Naive thymus-derived CD4-positive, alpha-beta T cell (primary cell): ENCODE data around the gene NRBF2. TPM values are rescaled to one million over a fixed set of nuclear protein-coding genes. Genes with fewer than 3 reads are reported as not detected.

Experiments used
- ATAC-seq: fragments of 150-1000 bp; cut with Tn5 transposase; 2 replicates; pipeline ENCODE4 v1.10.0; 2021; ENCODE audit warnings: mild to moderate bottlenecking, moderate library complexity
- CTCF ChIA-PET: fragments of 350-600 bp; sonication (Branson Sonifier 250); formaldehyde crosslinking; loops from one replicate; lab custom pipeline; 2021; ENCODE audit warnings: antibody characterized with exemption; lab: Charles Lee
- POLR2A ChIA-PET: fragments of 350-600 bp; sonication (Branson Sonifier 250); formaldehyde crosslinking; loops from one replicate; lab custom pipeline; 2021; ENCODE audit warnings: antibody characterized with exemption, inconsistent platforms; lab: Charles Lee
- DNase-seq, 9 donors: peaks; one replicate each; pipeline versions ENCODE4 v3.0.0 to v3.0.0-alpha.2; 2020 to 2022; ENCODE audit warnings: mixed read lengths in 1 of 9
- H3K27ac ChIP-seq: one replicate; pipeline ENCODE4 v1.7.0; 2013; ENCODE audit warnings: mild to moderate bottlenecking, low read depth, low read length, moderate library complexity
- H3K27me3 ChIP-seq, 2 donors: one replicate each; pipeline ENCODE4 v1.7.0; 2013; ENCODE audit warnings: low read length in 2 of 2, mild to moderate bottlenecking in 2 of 2, moderate library complexity in 2 of 2; ENCODE audit not compliant: control insufficient read depth in 2 of 2, insufficient read depth in 2 of 2
- H3K36me3 ChIP-seq, 3 experiments: 1 replicate in 2 of 3; 2 replicates in 1 of 3; pipeline ENCODE4 v1.7.0; 2013; ENCODE audit warnings: low read length in 3 of 3, mild to moderate bottlenecking in 3 of 3, moderate library complexity in 1 of 3; ENCODE audit not compliant: insufficient read depth in 3 of 3, control insufficient read depth in 2 of 3
- H3K4me1 ChIP-seq, 2 donors: one replicate each; pipeline ENCODE4 v1.7.0; 2013; ENCODE audit warnings: low read length in 2 of 2, mild to moderate bottlenecking in 2 of 2, moderate library complexity in 1 of 2; ENCODE audit not compliant: control insufficient read depth in 2 of 2, insufficient read depth in 2 of 2
- H3K4me3 ChIP-seq: 2 replicates; pipeline ENCODE4 v1.7.0; 2013; ENCODE audit warnings: mild to moderate bottlenecking, low read length
- H3K9me3 ChIP-seq, 3 experiments: 1 replicate in 2 of 3; 2 replicates in 1 of 3; pipeline ENCODE4 v1.7.0; 2013; ENCODE audit warnings: low read length in 3 of 3; ENCODE audit not compliant: control insufficient read depth in 2 of 3
- H3K27ac Mint-ChIP-seq, 9 donors: one replicate each; pipeline ENCODE4 v1.8.0; 2020 to 2022; ENCODE audit warnings: mixed read lengths in 9 of 9, mild to moderate bottlenecking in 8 of 9, moderate library complexity in 5 of 9, inconsistent platforms in 2 of 9
- H3K27me3 Mint-ChIP-seq, 5 donors: one replicate each; pipeline ENCODE4 v1.8.0; 2021 to 2022; ENCODE audit warnings: mixed read lengths in 5 of 5, mild to moderate bottlenecking in 1 of 5
- H3K36me3 Mint-ChIP-seq, 5 donors: one replicate each; pipeline ENCODE4 v1.8.0; 2020 to 2022; ENCODE audit warnings: mixed read lengths in 5 of 5, mild to moderate bottlenecking in 3 of 5, inconsistent platforms in 1 of 5
- H3K4me1 Mint-ChIP-seq, 7 donors: one replicate each; pipeline ENCODE4 v1.8.0; 2020 to 2022; ENCODE audit warnings: mixed read lengths in 7 of 7, mild to moderate bottlenecking in 3 of 7, inconsistent platforms in 1 of 7
- H3K4me3 Mint-ChIP-seq, 10 donors: one replicate each; pipeline ENCODE4 v1.8.0; 2020 to 2022; ENCODE audit warnings: mild to moderate bottlenecking in 10 of 10, mixed read lengths in 10 of 10, moderate library complexity in 6 of 10, inconsistent platforms in 2 of 10
- H3K9me3 Mint-ChIP-seq, 11 donors: one replicate each; pipeline ENCODE4 v1.8.0; 2020 to 2022; ENCODE audit warnings: mixed read lengths in 11 of 11, mild to moderate bottlenecking in 4 of 11, inconsistent platforms in 1 of 11, moderate library complexity in 1 of 11
- intact Hi-C, 2 donors: fragments of 100-400 bp; cut with micrococcal nuclease; formaldehyde crosslinking; loops; one replicate each; pipeline ENCODE4 v1.15.1; 2023
- polyA plus RNA-seq, 2 donors: library from polyadenylated mRNA; unstranded; fragments of 300-500 nt; fragmentation: Illumina TruSeq; gene quantifications; one replicate each; pipeline ENCODE4 v1.2.3, GENCODE V29; 2021
- total RNA-seq, 6 experiments: library from RNA in 5 of 6; stranded (reverse) in 5 of 6; gene quantifications; 1 replicate in 5 of 6; 2 replicates in 1 of 6; pipeline ENCODE4 v1.2.3 and lab custom pipeline; 2021 to 2026

Gene NRBF2
- total and polyA plus RNA-seq, 7 experiments from 2014 or later, result 14.5 to 27.0 (median 19.2) TPM

GRCh38 chr10:63116452-63117072, 16.6 kb upstream of the NRBF2 start:
- H3K4me3 Mint-ChIP-seq, result no peak overlapping the region
- no peak for DNase-seq
- no peak overlapping the region for H3K27ac Mint-ChIP-seq
- ChIA-PET CTCF (interaction anchor here (1.6 kb wide), 1 partner anchor 16 kb away, joined by 4 read pairs; no protein-coding TSS in a partner anchor), POLR2A (no interaction called here)
- H3K4me1 Mint-ChIP-seq, result no peaks in the 10 kb centered on the region
- no peaks in the 10 kb centered on the region for H3K27me3 ChIP-seq
- intact Hi-C loops, result no loop called here
- no peaks in the 10 kb centered on the region for H3K36me3 ChIP-seq
- peaks cover 0 to 12% (median 1%) of the 10 kb centered on the region in 5 donors for H3K27me3 Mint-ChIP-seq
- no peaks in the 10 kb centered on the region for H3K36me3 Mint-ChIP-seq
- H3K4me1 ChIP-seq, result no peaks in the 10 kb centered on the region
- no peak overlapping the region for H3K4me3 ChIP-seq
- H3K9me3 Mint-ChIP-seq, result no peaks in the 10 kb centered on the region
- H3K9me3 ChIP-seq, result no peaks in the 10 kb centered on the region
- H3K27ac ChIP-seq, result no peak overlapping the region
- no peak for ATAC-seq

GRCh38 chr10:63119041-63119440, 14.1 kb upstream of the NRBF2 start:
- Mint-ChIP-seq H3K4me1 (no peaks in the 10 kb centered on the region), H3K4me3 (no peak overlapping the region), H3K9me3 (no peaks in the 10 kb centered on the region), H3K27me3 (peaks cover 0 to 9% (median 3%) of the 10 kb centered on the region in 5 donors), H3K27ac (no peak overlapping the region), H3K36me3 (no peaks in the 10 kb centered on the region)
- ChIA-PET CTCF (no interaction called here), POLR2A (no interaction called here)
- Histone ChIP-seq H3K9me3 (no peaks in the 10 kb centered on the region), H3K4me3 (no peak overlapping the region), H3K27me3 (no peaks in the 10 kb centered on the region), H3K36me3 (no peaks in the 10 kb centered on the region), H3K27ac (no peak overlapping the region), H3K4me1 (no peaks in the 10 kb centered on the region)
- no peak for DNase-seq
- intact Hi-C loops, result no loop called here
- no peak for ATAC-seq

GRCh38 chr10:63120554-63120953, 12.6 kb upstream of the NRBF2 start:
- no peak overlapping the region for H3K27ac Mint-ChIP-seq
- H3K4me3 Mint-ChIP-seq, result no peak overlapping the region
- H3K9me3 Mint-ChIP-seq, result no peaks in the 10 kb centered on the region
- ChIA-PET CTCF (no interaction called here), POLR2A (no interaction called here)
- Histone ChIP-seq H3K4me3 (no peak overlapping the region), H3K4me1 (no peaks in the 10 kb centered on the region), H3K9me3 (no peaks in the 10 kb centered on the region), H3K36me3 (no peaks in the 10 kb centered on the region), H3K27ac (no peak overlapping the region), H3K27me3 (no peaks in the 10 kb centered on the region)
- H3K27me3 Mint-ChIP-seq, result peaks cover 0 to 5% (median 3%) of the 10 kb centered on the region in 5 donors
- DNase-seq (no peak), ATAC-seq (no peak)
- H3K36me3 Mint-ChIP-seq, result peaks cover 0 to 5% (median 0%) of the 10 kb centered on the region in 5 donors
- intact Hi-C loops, result loop anchor here in 1 of 2 donors (2.0 kb wide), 1 partner anchor 20 kb away; no protein-coding TSS in a partner anchor
- no peaks in the 10 kb centered on the region for H3K4me1 Mint-ChIP-seq

GRCh38 chr10:63123727-63124362, 9.3 kb upstream of the NRBF2 start:
- DNase-seq (no peak), ATAC-seq (no peak)
- Mint-ChIP-seq H3K4me1 (no peaks in the 10 kb centered on the region), H3K9me3 (no peaks in the 10 kb centered on the region), H3K27ac (no peak overlapping the region), H3K4me3 (no peak overlapping the region), H3K36me3 (peaks cover 0 to 7% (median 0%) of the 10 kb centered on the region in 5 donors), H3K27me3 (peaks cover 0 to 5% (median 3%) of the 10 kb centered on the region in 5 donors)
- H3K36me3 ChIP-seq, result no peaks in the 10 kb centered on the region
- ChIA-PET CTCF (no interaction called here), POLR2A (interaction anchor here (2.1 kb wide), 1 partner anchor 9 kb away, joined by 6 read pairs; the partner anchor contains the start of gene NRBF2)
- intact Hi-C loops, result no loop called here
- H3K4me3 ChIP-seq, result no peak overlapping the region
- no peaks in the 10 kb centered on the region for H3K9me3 ChIP-seq
- no peaks in the 10 kb centered on the region for H3K27me3 ChIP-seq
- no peaks in the 10 kb centered on the region for H3K4me1 ChIP-seq
- H3K27ac ChIP-seq, result no peak overlapping the region

GRCh38 chr10:63125459-63125858, 7.7 kb upstream of the NRBF2 start:
- peaks cover 0 to 7% (median 0%) of the 10 kb centered on the region in 5 donors for H3K36me3 Mint-ChIP-seq
- no peaks in the 10 kb centered on the region for H3K4me1 Mint-ChIP-seq
- POLR2A ChIA-PET, result no interaction called here
- no peak overlapping the region for H3K4me3 Mint-ChIP-seq
- H3K36me3 ChIP-seq, result no peaks in the 10 kb centered on the region
- intact Hi-C loops, result no loop called here
- ATAC-seq (no peak), DNase-seq (no peak)
- H3K27ac Mint-ChIP-seq, result no peak overlapping the region
- CTCF ChIA-PET, result no interaction called here
- no peak overlapping the region for H3K4me3 ChIP-seq
- peaks cover 0 to 6% (median 1%) of the 10 kb centered on the region in 11 donors for H3K9me3 Mint-ChIP-seq
- H3K27ac ChIP-seq, result no peak overlapping the region
- H3K27me3 Mint-ChIP-seq, result peaks cover 0 to 5% (median 3%) of the 10 kb centered on the region in 5 donors
- H3K9me3 ChIP-seq, result no peaks in the 10 kb centered on the region
- no peaks in the 10 kb centered on the region for H3K4me1 ChIP-seq
- H3K27me3 ChIP-seq, result no peaks in the 10 kb centered on the region

GRCh38 chr10:63128443-63128842, 4.7 kb upstream of the NRBF2 start:
- Mint-ChIP-seq H3K27me3 (peaks cover 0 to 5% (median 3%) of the 10 kb centered on the region in 5 donors), H3K9me3 (peaks cover 0 to 19% (median 10%) of the 10 kb centered on the region in 11 donors), H3K36me3 (peaks cover 0 to 10% (median 0%) of the 10 kb centered on the region in 5 donors), H3K4me3 (no peak overlapping the region), H3K27ac (no peak overlapping the region), H3K4me1 (peaks cover 0 to 10% (median 6%) of the 10 kb centered on the region in 7 donors)
- no peak for ATAC-seq
- no peak overlapping the region for H3K27ac ChIP-seq
- H3K4me3 ChIP-seq, result no peak overlapping the region
- no peaks in the 10 kb centered on the region for H3K27me3 ChIP-seq
- intact Hi-C loops, result no loop called here
- no peaks in the 10 kb centered on the region for H3K9me3 ChIP-seq
- peaks cover 3 to 4% of the 10 kb centered on the region in 2 donors for H3K4me1 ChIP-seq
- peaks cover 0 to 2% (median 0%) of the 10 kb centered on the region in 3 experiments for H3K36me3 ChIP-seq
- ChIA-PET CTCF (interaction anchor here (0.6 kb wide), 1 partner anchor 689 kb away, joined by 3 read pairs; no protein-coding TSS in a partner anchor), POLR2A (no interaction called here)
- no peak for DNase-seq
